Ovary (tissue), 3 donors: ENCODE results near the gene SNRPE.

Experiments used
- CTCF ChIP-seq, 3 donors: fragments of 450-650 bp in 2 of 3; fragments of 200-600 bp in 1 of 3; IDR thresholded peaks; one replicate each; pipeline versions ENCODE4 v1.5.1 to v1.8.0; 2016 to 2022; ENCODE audit warnings: antibody characterized with exemption in 3 of 3, mild to moderate bottlenecking in 1 of 3
- EP300 ChIP-seq: sonication (generic); formaldehyde crosslinking; IDR thresholded peaks from one replicate; pipeline ENCODE4 v1.6.1; 2017; ENCODE audit warnings: antibody characterized with exemption
- POLR2A ChIP-seq: fragments of 450-650 bp; IDR thresholded peaks from one replicate; pipeline ENCODE4 v1.6.1; 2017; ENCODE audit warnings: antibody characterized with exemption, mild to moderate bottlenecking, moderate library complexity
- donor health status: DM: no; HTN: no; CAD: no.

GRCh38 chr1:203867802-203868201 lies 6.4 kb downstream of the SNRPE start:
- no peak for TF ChIP-seq CTCF (IDR thresholded peaks at IDR 0.05)
- no peak for TF ChIP-seq POLR2A
- TF ChIP-seq EP300, result no peak
